Common myeloid progenitor, CD34-positive (primary cell): ENCODE measurements around the gene FUOM.

Experiments used
- CTCF ChIA-PET: fragments of 350-600 bp; sonication (Branson Sonifier 250); formaldehyde crosslinking; loops from one replicate; lab custom pipeline; 2021; ENCODE audit warnings: antibody characterized with exemption; lab: Charles Lee
- POLR2A ChIA-PET: fragments of 350-600 bp; sonication (Branson Sonifier 250); formaldehyde crosslinking; loops from one replicate; lab custom pipeline; 2021; ENCODE audit warnings: antibody characterized with exemption; lab: Charles Lee
- DNase-seq, 3 donors: peaks; one replicate each; pipeline versions ENCODE4 v3.0.0 to v3.0.0-alpha.2; 2013
- H3K27ac ChIP-seq, 2 experiments: 1 replicate in 1 of 2; 2 replicates in 1 of 2; pipeline ENCODE4 v1.7.0; 2013; ENCODE audit warnings: inconsistent platforms in 2 of 2, low read length in 2 of 2, mild to moderate bottlenecking in 2 of 2, low read depth in 1 of 2, moderate library complexity in 1 of 2; ENCODE audit not compliant: severe bottlenecking in 2 of 2, insufficient read depth in 1 of 2, poor library complexity in 1 of 2
- H3K27me3 ChIP-seq, 5 experiments: replicated peaks in 2 of 5; 1 replicate in 3 of 5; 2 replicates in 2 of 5; pipeline versions ENCODE4 v1.6.1 to v1.7.0; 2013; ENCODE audit warnings: low read length in 4 of 5, mild to moderate bottlenecking in 2 of 5, moderate library complexity in 2 of 5, inconsistent platforms in 1 of 5; ENCODE audit not compliant: insufficient read depth in 5 of 5, control insufficient read depth in 4 of 5
- H3K36me3 ChIP-seq, 4 experiments: 1 replicate in 2 of 4; 2 replicates in 2 of 4; pipeline versions ENCODE4 v1.6.1 to v1.7.0; 2013; ENCODE audit warnings: low read length in 3 of 4, control low read depth in 1 of 4, mild to moderate bottlenecking in 1 of 4; ENCODE audit not compliant: control insufficient read depth in 4 of 4, insufficient read depth in 4 of 4
- H3K4me1 ChIP-seq, 4 experiments: 1 replicate in 3 of 4; 2 replicates in 1 of 4; pipeline versions ENCODE4 v1.6.1 to v1.7.1; 2013; ENCODE audit warnings: low read length in 3 of 4, mild to moderate bottlenecking in 3 of 4, control low read depth in 1 of 4, inconsistent platforms in 1 of 4, moderate library complexity in 1 of 4; ENCODE audit not compliant: control insufficient read depth in 4 of 4, insufficient read depth in 4 of 4; ENCODE audit errors: control extremely low read depth in 1 of 4
- H3K4me3 ChIP-seq, 7 experiments: 1 replicate in 4 of 7; 2 replicates in 3 of 7; pipeline versions ENCODE4 v1.5.1 to v1.7.0; 2013; ENCODE audit warnings: mild to moderate bottlenecking in 7 of 7, low read length in 6 of 7, moderate library complexity in 6 of 7, inconsistent platforms in 2 of 7, low read depth in 2 of 7, control low read depth in 1 of 7; ENCODE audit not compliant: insufficient read depth in 4 of 7, control insufficient read depth in 1 of 7; ENCODE audit errors: extremely low read depth in 1 of 7
- H3K9me3 ChIP-seq, 5 experiments: 1 replicate in 4 of 5; 2 replicates in 1 of 5; pipeline versions ENCODE4 v1.6.1 to v1.7.1; 2013; ENCODE audit warnings: low read length in 4 of 5, mild to moderate bottlenecking in 2 of 5, inconsistent platforms in 1 of 5, low read depth in 1 of 5, moderate library complexity in 1 of 5; ENCODE audit not compliant: control insufficient read depth in 4 of 5, insufficient read depth in 2 of 5; ENCODE audit errors: control extremely low read depth in 1 of 5
- WGBS: methylation state at CpG from one replicate; pipeline ENCODE4 v1.1.5; 2013; ENCODE audit not compliant: insufficient coverage; 5-methylcytosine and 5-hydroxymethylcytosine counted together

Gene FUOM

DNA sequence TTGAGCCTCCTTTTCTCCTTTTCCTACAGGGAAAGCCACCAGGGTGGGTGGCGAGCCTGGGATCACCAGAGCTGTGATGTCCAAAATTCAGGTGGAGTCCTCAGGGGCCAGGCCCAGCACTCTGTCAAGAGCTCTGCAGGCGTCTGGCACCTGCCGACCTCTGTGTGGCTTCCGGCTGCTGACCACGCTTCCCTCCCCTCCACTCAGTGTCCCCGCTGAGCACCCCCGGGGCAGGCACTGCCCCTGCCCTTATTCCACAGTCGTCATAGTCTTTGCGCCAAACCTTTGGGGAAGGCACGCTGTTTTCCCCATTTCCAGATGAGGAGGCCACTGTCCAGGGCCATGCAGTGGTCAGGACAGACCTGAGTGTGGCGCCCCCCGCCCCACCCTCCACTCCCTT is 43.7 kb upstream of the FUOM start:
- WGBS, result 98% methylated on average over 11 of the region's 12 CpGs
- H3K4me1 ChIP-seq, result no peaks in the 10 kb centered on the region
- H3K9me3 ChIP-seq, result no peaks in the 10 kb centered on the region
- no peak overlapping the region for H3K27ac ChIP-seq
- no peak for DNase-seq
- ChIA-PET POLR2A (no interaction called here), CTCF (interaction anchor here (0.7 to 1.5 kb wide), 2 partner anchors 9 to 115 kb away, joined by 3 to 4 read pairs; no protein-coding TSS in a partner anchor)
- H3K27me3 ChIP-seq, result no peaks in the 10 kb centered on the region
- no peak overlapping the region for H3K4me3 ChIP-seq
- H3K36me3 ChIP-seq, result peaks cover 22 to 74% (median 56%) of the 10 kb centered on the region in 4 experiments

DNA sequence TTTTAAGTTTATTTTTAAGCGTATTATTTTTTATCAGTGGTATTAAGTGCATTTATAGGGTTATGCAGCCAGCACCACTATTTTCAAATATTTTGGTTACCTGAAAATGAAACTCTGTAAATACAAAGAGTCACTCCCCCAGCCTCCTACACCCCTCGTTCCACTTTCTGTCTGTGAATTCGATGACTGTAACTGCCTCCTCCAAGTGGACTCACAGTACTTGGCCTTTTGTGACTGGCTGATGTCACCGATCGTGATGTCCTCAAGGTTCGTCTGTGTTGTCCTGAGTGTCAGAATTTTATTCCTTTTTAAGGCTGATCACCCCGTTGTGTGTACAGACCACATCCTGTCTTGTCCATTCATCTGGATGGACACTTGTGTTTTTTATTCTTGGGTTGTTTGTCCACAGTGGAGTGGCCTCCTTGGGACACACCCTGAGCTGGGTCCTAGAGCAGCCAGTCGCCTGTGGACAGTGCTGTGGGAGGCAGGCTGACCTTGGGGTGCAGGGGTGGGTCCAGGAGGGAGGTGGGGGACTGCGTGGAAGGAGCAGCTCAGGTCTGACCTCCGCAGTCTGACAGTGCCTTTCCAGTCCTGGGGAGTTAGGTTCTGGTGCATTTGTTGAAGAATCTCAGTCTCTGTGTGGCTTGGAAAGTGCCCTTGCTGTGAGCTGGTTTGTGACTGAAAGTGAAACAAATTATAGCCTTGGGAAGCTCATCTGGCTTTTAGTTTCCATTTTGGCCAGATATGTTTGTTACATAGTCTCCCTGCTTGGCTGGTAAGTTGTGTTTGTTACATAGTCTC is 43.0 kb upstream of the FUOM start:
- ChIA-PET POLR2A (no interaction called here), CTCF (interaction anchor here (0.7 kb wide), 1 partner anchor 115 kb away, joined by 4 read pairs; no protein-coding TSS in a partner anchor)
- Histone ChIP-seq H3K27ac (no peak overlapping the region), H3K9me3 (no peaks in the 10 kb centered on the region), H3K4me1 (no peaks in the 10 kb centered on the region), H3K27me3 (no peaks in the 10 kb centered on the region), H3K36me3 (peaks cover 25 to 79% (median 61%) of the 10 kb centered on the region in 4 experiments), H3K4me3 (no peak overlapping the region)
- WGBS, result 94% methylated on average over 8 of the region's 10 CpGs
- DNase-seq, result no peak

GRCh38 chr10:133399123-133399601 is 41.3 kb upstream of the FUOM start:
- Histone ChIP-seq H3K4me3 (no peak overlapping the region), H3K27ac (no peak overlapping the region), H3K27me3 (no peaks in the 10 kb centered on the region), H3K36me3 (peaks cover 17 to 68% (median 51%) of the 10 kb centered on the region in 4 experiments), H3K9me3 (no peaks in the 10 kb centered on the region), H3K4me1 (peaks cover 5 to 11% (median 8%) of the 10 kb centered on the region in 4 experiments)
- no peak for DNase-seq
- ChIA-PET CTCF (interaction anchor here (1.7 kb wide), 1 partner anchor 69 kb away, joined by 5 read pairs; no protein-coding TSS in a partner anchor), POLR2A (no interaction called here)
- 97% methylated on average over 15 of the region's 19 CpGs for WGBS

DNA sequence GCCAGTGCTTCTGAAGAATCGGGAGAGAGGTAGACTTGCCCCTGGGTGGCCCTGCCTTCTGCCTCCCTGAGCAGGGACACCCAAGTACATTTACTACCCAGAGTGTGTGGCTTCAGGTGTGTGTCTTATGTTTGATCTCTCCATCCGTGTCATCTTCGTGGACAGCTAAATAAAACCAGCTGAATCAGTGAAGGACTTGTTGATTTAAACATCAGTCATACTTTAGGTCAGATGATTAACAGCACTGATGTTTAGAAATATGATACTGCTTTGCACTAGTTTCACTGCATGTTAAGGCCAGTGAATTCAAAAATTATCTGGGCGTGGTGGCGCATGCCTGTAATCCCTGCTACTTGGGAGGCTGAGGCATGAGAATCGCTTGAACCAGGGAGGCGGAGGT is 40.1 kb upstream of the FUOM start:
- WGBS, result 98% methylated on average over 4 of the region's 7 CpGs
- CTCF ChIA-PET, result interaction anchor here (1.7 kb wide), 1 partner anchor 68 kb away, joined by 5 read pairs; no protein-coding TSS in a partner anchor

DNA sequence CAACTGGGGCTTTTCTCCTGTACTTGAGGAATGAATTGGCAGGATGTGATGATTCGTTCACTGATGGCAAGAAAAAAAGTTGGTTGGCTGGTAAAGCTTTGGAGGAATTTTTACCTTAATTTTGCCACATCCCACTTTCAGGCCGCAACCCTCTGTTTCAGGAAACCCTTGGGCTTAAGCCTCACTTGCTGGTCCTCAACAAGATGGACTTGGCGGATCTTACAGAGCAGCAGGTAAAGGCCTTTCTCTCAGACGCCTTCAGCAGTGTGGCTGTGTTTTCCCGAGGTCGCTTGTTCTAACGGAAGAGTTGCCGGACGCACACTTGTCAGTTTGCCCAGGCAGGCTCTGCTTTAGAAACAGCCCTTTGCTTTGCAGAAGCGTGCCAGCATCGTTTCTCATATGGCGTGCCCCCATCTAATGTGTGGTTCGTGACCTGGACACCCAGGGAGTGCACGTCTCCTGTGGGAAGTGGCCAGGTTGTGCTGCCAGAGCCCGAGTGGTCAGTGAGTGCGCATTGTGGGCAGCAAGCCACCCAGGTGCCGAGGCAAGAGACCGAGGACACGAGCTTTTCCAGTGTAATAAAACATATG is 38.3 kb upstream of the FUOM start:
- Histone ChIP-seq H3K27ac (no peak overlapping the region), H3K4me1 (peaks cover 5 to 16% (median 10%) of the 10 kb centered on the region in 4 experiments), H3K9me3 (no peaks in the 10 kb centered on the region), H3K4me3 (no peak overlapping the region), H3K27me3 (no peaks in the 10 kb centered on the region), H3K36me3 (peaks cover 7 to 42% (median 31%) of the 10 kb centered on the region in 4 experiments)
- over 99% methylated on average over 14 of the region's 19 CpGs for WGBS
- CTCF ChIA-PET, result no interaction called here
- POLR2A ChIA-PET, result no interaction called here
- DNase-seq, result no peak

More for the DNA sequence above, 40.1 kb upstream of the FUOM start:
- POLR2A ChIA-PET, result no interaction called here
- H3K36me3 ChIP-seq, result peaks cover 14 to 58% (median 44%) of the 10 kb centered on the region in 4 experiments
- H3K27me3 ChIP-seq, result no peaks in the 10 kb centered on the region
- H3K4me3 ChIP-seq, result no peak overlapping the region
- no peak overlapping the region for H3K27ac ChIP-seq
- DNase-seq, result no peak
- H3K4me1 ChIP-seq, result peaks cover 5 to 16% (median 10%) of the 10 kb centered on the region in 4 experiments
- H3K9me3 ChIP-seq, result no peaks in the 10 kb centered on the region

DNA sequence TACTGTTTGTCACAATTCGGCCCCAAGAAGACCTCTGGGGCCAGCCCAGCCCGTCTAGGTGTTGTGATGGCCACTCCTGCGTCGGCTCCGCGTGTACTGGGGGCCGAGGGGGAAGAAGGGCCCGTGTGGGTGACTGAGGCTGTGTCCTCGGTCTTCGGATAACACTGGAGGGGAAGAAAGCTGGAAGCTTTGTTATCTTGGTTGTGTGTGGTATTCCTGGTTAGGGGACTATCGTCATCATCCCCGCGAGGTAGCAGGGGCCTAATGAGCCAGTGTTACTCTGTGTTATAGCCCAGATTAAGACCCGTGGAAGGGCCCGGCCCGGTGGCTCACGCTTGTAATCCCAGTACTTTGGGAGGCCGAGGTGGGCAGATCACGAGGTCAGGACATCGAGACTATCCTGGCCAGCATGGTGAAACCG is 37.0 kb upstream of the FUOM start:
- 44% methylated on average over 18 of the region's 21 CpGs for WGBS

More for the DNA sequence above, 37.0 kb upstream of the FUOM start:
- peak overlapping the region; percentile 71 to 90 (median 86) for H3K4me3 ChIP-seq
- H3K9me3 ChIP-seq, result no peaks in the 10 kb centered on the region
- peaks cover 5 to 23% (median 16%) of the 10 kb centered on the region in 4 experiments for H3K4me1 ChIP-seq
- peak overlapping the region; percentile 54 to 85 for H3K27ac ChIP-seq
- DNase-seq, result no peak
- H3K36me3 ChIP-seq, result peaks cover 7 to 35% (median 25%) of the 10 kb centered on the region in 4 experiments
- ChIA-PET CTCF (no interaction called here), POLR2A (no interaction called here)
- no peaks in the 10 kb centered on the region for H3K27me3 ChIP-seq
